Stimulated activated CD4-positive, alpha-beta T cell treated with anti-CD3 and anti-CD28 coated beads, Interleukin-2, amount 100 ng/mL, for 24 hours (primary cell): Measurements from ENCODE around the gene CD164L2.
A peak's percentile ranks its signal among the peaks of the same experiment; 100 is the strongest.
"Not testable (repeated sequence)": the region's sequence is repeated elsewhere in the genome, so short reads cannot be mapped to it uniquely, and the experiment has no call there.

Experiments used
- DNase-seq, 2 donors: peaks; one replicate each; pipeline ENCODE4 v3.0.0-alpha.2; 2020

CD164L2 gene

GRCh38 chr1:27403931-27404330, 20.8 kb upstream of the CD164L2 start:
- DNase-seq: no peak

- DNase-seq: peak in 1 of 2 donors; percentile 23
Observed at GRCh38 chr1:27403065-27403726, 20.1 kb upstream of the CD164L2 start.

GRCh38 chr1:27402349-27402754, 19.2 kb upstream of the CD164L2 start:
- DNase-seq: no peak

- no peak for DNase-seq
Observed at GRCh38 chr1:27400963-27401341, 17.8 kb upstream of the CD164L2 start.

GRCh38 chr1:27400082-27400962, 17.2 kb upstream of the CD164L2 start:
- no peak for DNase-seq

- no peak for DNase-seq
Observed at GRCh38 chr1:27399251-27400025, 16.3 kb upstream of the CD164L2 start.

- DNase-seq: no peak
Observed at GRCh38 chr1:27398405-27399149, 15.4 kb upstream of the CD164L2 start.

- no peak for DNase-seq
Observed at GRCh38 chr1:27397749-27398148, 14.6 kb upstream of the CD164L2 start.

GRCh38 chr1:27397110-27397509, 14.0 kb upstream of the CD164L2 start:
- DNase-seq: no peak

- peak; percentile 81 to 82 for DNase-seq
Observed at GRCh38 chr1:27395441-27396195, 12.5 kb upstream of the CD164L2 start.

GRCh38 chr1:27394925-27395324, 11.8 kb upstream of the CD164L2 start:
- DNase-seq: no peak

- no peak for DNase-seq
Observed at GRCh38 chr1:27394282-27394658, 11.1 kb upstream of the CD164L2 start.

GRCh38 chr1:27393641-27394281, 10.6 kb upstream of the CD164L2 start:
- DNase-seq: no peak

- no peak for DNase-seq
Observed at GRCh38 chr1:27392778-27393635, 9.9 kb upstream of the CD164L2 start.

- DNase-seq: peak; percentile 93 to 97
Observed at GRCh38 chr1:27392096-27392777, 9.1 kb upstream of the CD164L2 start, which contains the start of gene GPR3. Gene GPR3 (plus strand): TSS chr1:27392622. CDS start chr1:27393799, 1,177 bp downstream.

- DNase-seq: peak; percentile 31 to 44
Observed at GRCh38 chr1:27391511-27392095, 8.5 kb upstream of the CD164L2 start.

- peak; percentile 81 to 82 for DNase-seq
Observed at GRCh38 chr1:27388337-27389005, 5.3 kb upstream of the CD164L2 start.

GRCh38 chr1:27384797-27385196, 1.7 kb upstream of the CD164L2 start:
- DNase-seq: not testable (repeated sequence)

- DNase-seq: no peak
Observed at GRCh38 chr1:27383661-27384060, 528 bp upstream of the CD164L2 start.
